HEK293 (cell line): ENCODE data around the gene ARHGEF12.

Source experiments
- CTCF ChIA-PET: fragments of 350-600 bp; formaldehyde crosslinking; extraction: SDS; loops from one replicate; lab custom pipeline; 2021; ENCODE audit warnings: antibody characterized with exemption; lab: Yijun Ruan, JAX
- POLR2A ChIA-PET: fragments of 300-600 bp; formaldehyde crosslinking; extraction: SDS; loops from one replicate; lab custom pipeline; 2020; ENCODE audit warnings: antibody characterized with exemption, inconsistent platforms; lab: Yijun Ruan, JAX
- H3K27ac ChIP-seq: fragments of 200-500 bp; sonication (Bioruptor generic); 2 replicates; pipeline ENCODE4 v1.5.1; 2014; ENCODE audit warnings: low read depth, low read length, control low read depth, inconsistent platforms; ENCODE audit errors: extremely low read depth
- H3K36me3 ChIP-seq, 2 experiments: fragments of 200-500 bp in 1 of 2; sonication (Bioruptor generic) in 1 of 2; 1 replicate in 1 of 2; 2 replicates in 1 of 2; pipeline ENCODE4 v1.5.1; 2014 to 2017; ENCODE audit warnings: inconsistent platforms in 2 of 2, low read length in 2 of 2; ENCODE audit not compliant: control insufficient read depth in 2 of 2, insufficient read depth in 1 of 2
- H3K4me1 ChIP-seq: fragments of 200-500 bp; sonication (Bioruptor generic); 2 replicates; pipeline ENCODE4 v1.5.1; 2014; ENCODE audit warnings: mild to moderate bottlenecking, low read length, inconsistent platforms; ENCODE audit not compliant: control insufficient read depth, insufficient read depth
- H3K4me3 ChIP-seq: 2 replicates; pipeline ENCODE4 v1.5.1; 2011; ENCODE audit warnings: low read depth, mild to moderate bottlenecking, control low read depth, low read length, moderate library complexity
- H3K9me3 ChIP-seq: fragments of 200-500 bp; sonication (Bioruptor generic); 2 replicates; pipeline ENCODE4 v1.5.1; 2014; ENCODE audit warnings: low read depth, low read length, inconsistent platforms; ENCODE audit not compliant: control insufficient read depth, insufficient read depth
- GFI1B ChIP-seq: fragments of 450-650 bp; formaldehyde crosslinking; IDR thresholded peaks from 2 replicates; pipeline ENCODE4 v1.5.1; 2016; ENCODE audit warnings: missing biosample characterization, missing genetic modification characterization
- GLIS1 ChIP-seq: fragments of 450-650 bp; formaldehyde crosslinking; IDR thresholded peaks from 2 replicates; pipeline ENCODE4 v1.5.1; 2016; ENCODE audit warnings: missing biosample characterization, missing genetic modification characterization
- KLF7 ChIP-seq: fragments of 450-650 bp; formaldehyde crosslinking; IDR thresholded peaks from 2 replicates; pipeline ENCODE4 v1.5.1; 2016; ENCODE audit warnings: missing biosample characterization, missing genetic modification characterization, borderline replicate concordance
- OVOL3 ChIP-seq: fragments of 450-650 bp; formaldehyde crosslinking; IDR thresholded peaks from 2 replicates; pipeline ENCODE4 v1.5.1; 2016; ENCODE audit warnings: missing biosample characterization, missing genetic modification characterization
- PRDM1 ChIP-seq: fragments of 450-650 bp; formaldehyde crosslinking; IDR thresholded peaks from 2 replicates; pipeline ENCODE4; 2016; ENCODE audit warnings: missing biosample characterization, missing genetic modification characterization
- PRDM10 ChIP-seq: fragments of 450-650 bp; formaldehyde crosslinking; IDR thresholded peaks from 2 replicates; pipeline ENCODE4 v1.5.1; 2016; ENCODE audit warnings: missing biosample characterization, missing genetic modification characterization
- SCRT1 ChIP-seq: fragments of 450-650 bp; formaldehyde crosslinking; IDR thresholded peaks from 2 replicates; pipeline ENCODE4 v1.5.1; 2016; ENCODE audit warnings: missing biosample characterization, missing genetic modification characterization, borderline replicate concordance
- WT1 ChIP-seq: fragments of 450-650 bp; formaldehyde crosslinking; IDR thresholded peaks from 2 replicates; pipeline ENCODE4 v1.5.1; 2016; ENCODE audit warnings: missing biosample characterization, missing genetic modification characterization
- YY1 ChIP-seq: fragments of 450-650 bp; formaldehyde crosslinking; IDR thresholded peaks from 2 replicates; pipeline ENCODE4 v1.5.1; 2018; ENCODE audit warnings: missing biosample characterization, missing genetic modification characterization
- ZBTB7A ChIP-seq: fragments of 450-650 bp; formaldehyde crosslinking; IDR thresholded peaks from 2 replicates; pipeline ENCODE4 v1.5.1; 2016; ENCODE audit warnings: low read depth, missing biosample characterization, missing genetic modification characterization
- ZFHX2 ChIP-seq: fragments of 450-650 bp; formaldehyde crosslinking; conservative IDR thresholded peaks from 2 replicates; pipeline ENCODE4 v1.5.1; 2016; ENCODE audit warnings: missing biosample characterization, missing genetic modification characterization
- ZFP3 ChIP-seq: fragments of 450-650 bp; formaldehyde crosslinking; IDR thresholded peaks from 2 replicates; pipeline ENCODE4 v1.5.1; 2016; ENCODE audit warnings: low read depth, missing biosample characterization, missing genetic modification characterization
- ZNF133 ChIP-seq: fragments of 450-650 bp; formaldehyde crosslinking; IDR thresholded peaks from 2 replicates; pipeline ENCODE4 v1.5.1; 2016; ENCODE audit warnings: missing biosample characterization, missing genetic modification characterization
- ZNF174 ChIP-seq: fragments of 450-650 bp; formaldehyde crosslinking; IDR thresholded peaks from 2 replicates; pipeline ENCODE4 v1.5.0; 2017; ENCODE audit warnings: missing biosample characterization, mild to moderate bottlenecking, missing genetic modification characterization
- ZNF184 ChIP-seq: fragments of 450-650 bp; IDR thresholded peaks from 2 replicates; pipeline ENCODE4 v1.5.1; 2018; ENCODE audit warnings: missing biosample characterization, mild to moderate bottlenecking, missing genetic modification characterization
- ZNF223 ChIP-seq: fragments of 450-650 bp; formaldehyde crosslinking; IDR thresholded peaks from 2 replicates; pipeline ENCODE4 v1.5.1; 2016; ENCODE audit warnings: missing biosample characterization, missing genetic modification characterization
- ZNF266 ChIP-seq: fragments of 450-650 bp; formaldehyde crosslinking; IDR thresholded peaks from 2 replicates; pipeline ENCODE4 v1.5.1; 2016; ENCODE audit warnings: missing biosample characterization, missing genetic modification characterization, low read depth
- ZNF280C ChIP-seq: fragments of 450-650 bp; formaldehyde crosslinking; IDR thresholded peaks from 2 replicates; pipeline ENCODE4 v1.5.1; 2016; ENCODE audit warnings: missing biosample characterization, missing genetic modification characterization
- ZNF292 ChIP-seq: fragments of 450-650 bp; formaldehyde crosslinking; IDR thresholded peaks from 2 replicates; pipeline ENCODE4 v1.5.1; 2016; ENCODE audit warnings: low read depth, missing biosample characterization, missing genetic modification characterization, borderline replicate concordance
- ZNF350 ChIP-seq: fragments of 450-650 bp; formaldehyde crosslinking; IDR thresholded peaks from 2 replicates; pipeline ENCODE4 v1.5.0; 2017; ENCODE audit warnings: missing biosample characterization, mild to moderate bottlenecking, missing genetic modification characterization
- ZNF394 ChIP-seq: fragments of 450-650 bp; formaldehyde crosslinking; IDR thresholded peaks from 2 replicates; pipeline ENCODE4 v1.5.1; 2016; ENCODE audit warnings: missing biosample characterization, missing genetic modification characterization, mild to moderate bottlenecking, moderate library complexity, borderline replicate concordance
- ZNF398 ChIP-seq: fragments of 450-650 bp; formaldehyde crosslinking; IDR thresholded peaks from 2 replicates; pipeline ENCODE4 v1.5.1; 2017; ENCODE audit warnings: missing biosample characterization, missing genetic modification characterization
- ZNF513 ChIP-seq: fragments of 450-650 bp; IDR thresholded peaks from 2 replicates; pipeline ENCODE4 v1.5.1; 2018; ENCODE audit warnings: missing biosample characterization, missing genetic modification characterization
- ZNF555 ChIP-seq: fragments of 450-650 bp; formaldehyde crosslinking; conservative IDR thresholded peaks from 2 replicates; pipeline ENCODE4 v1.5.1; 2017; ENCODE audit warnings: missing biosample characterization, mild to moderate bottlenecking, missing genetic modification characterization, inconsistent platforms
- ZNF580 ChIP-seq: fragments of 450-650 bp; formaldehyde crosslinking; IDR thresholded peaks from 2 replicates; pipeline ENCODE4 v1.5.1; 2016; ENCODE audit warnings: missing biosample characterization, missing genetic modification characterization
- ZNF624 ChIP-seq: fragments of 450-650 bp; formaldehyde crosslinking; IDR thresholded peaks from 2 replicates; pipeline ENCODE4 v1.5.1; 2017; ENCODE audit warnings: missing biosample characterization, missing genetic modification characterization
- ZNF660 ChIP-seq: fragments of 450-650 bp; IDR thresholded peaks from 2 replicates; pipeline ENCODE4 v1.5.1; 2018; ENCODE audit warnings: missing biosample characterization, mild to moderate bottlenecking, missing genetic modification characterization
- ZNF747 ChIP-seq: fragments of 450-650 bp; formaldehyde crosslinking; IDR thresholded peaks from 2 replicates; pipeline ENCODE4 v1.5.1; 2016; ENCODE audit warnings: missing biosample characterization, missing genetic modification characterization

Gene ARHGEF12

GRCh38 chr11:120526241-120526640 is 190.0 kb downstream of the ARHGEF12 start:
- no peaks in the 10 kb centered on the region for H3K4me1 ChIP-seq
- no peaks in the 10 kb centered on the region for H3K9me3 ChIP-seq
- ChIA-PET POLR2A (interaction anchor here (0.6 kb wide), 1 partner anchor 21 kb away, joined by 4 read pairs; no protein-coding TSS in a partner anchor), CTCF (no interaction called here)
- H3K27ac ChIP-seq: no peak overlapping the region
- no peak for TF ChIP-seq ZNF280C (tag by site-specific recombination)
- TF ChIP-seq ZNF223 (tag by site-specific recombination): no peak
- no peak for TF ChIP-seq ZNF398 (tag by site-specific recombination)
- TF ChIP-seq SCRT1 (tag by site-specific recombination): no peak
- TF ChIP-seq ZNF513 (tag by site-specific recombination): no peak
- no peak for TF ChIP-seq WT1
- TF ChIP-seq ZNF624 (tag by site-specific recombination): no peak
- TF ChIP-seq ZFP3 (tag by site-specific recombination): no peak
- no peak for TF ChIP-seq ZNF174 (tag by site-specific recombination)
- TF ChIP-seq PRDM10 (tag by site-specific recombination): no peak
- TF ChIP-seq YY1 (tag by site-specific recombination): no peak
- no peak for TF ChIP-seq GFI1B (tag by site-specific recombination)
- TF ChIP-seq ZNF292: no peak
- TF ChIP-seq ZNF350 (tag by site-specific recombination): no peak
- TF ChIP-seq ZNF555 (tag by site-specific recombination): no peak
- H3K4me3 ChIP-seq: no peak overlapping the region
- no peaks in the 10 kb centered on the region for H3K36me3 ChIP-seq

- H3K36me3 ChIP-seq: no peaks in the 10 kb centered on the region
- ChIA-PET POLR2A (no interaction called here), CTCF (no interaction called here)
- H3K4me3 ChIP-seq: no peak overlapping the region
- no peak overlapping the region for H3K27ac ChIP-seq
- H3K4me1 ChIP-seq: no peaks in the 10 kb centered on the region
- H3K9me3 ChIP-seq: no peaks in the 10 kb centered on the region
- TF ChIP-seq ZBTB7A (tag by site-specific recombination): no peak
- no peak for TF ChIP-seq ZNF394
- no peak for TF ChIP-seq ZNF133
- TF ChIP-seq GLIS1 (tag by site-specific recombination): no peak
- TF ChIP-seq ZNF266 (tag by site-specific recombination): no peak
- TF ChIP-seq ZNF660 (tag by site-specific recombination): no peak
- no peak for TF ChIP-seq ZNF580
- TF ChIP-seq PRDM1 (tag by site-specific recombination): no peak
- TF ChIP-seq KLF7 (tag by site-specific recombination): no peak
- no peak for TF ChIP-seq ZNF184 (tag by site-specific recombination)
- TF ChIP-seq ZFHX2 (tag by site-specific recombination): no peak
- no peak for TF ChIP-seq ZNF747 (tag by site-specific recombination)
- no peak for TF ChIP-seq OVOL3 (tag by site-specific recombination)
Observed at GRCh38 chr11:120527111-120527761, 191.0 kb downstream of the ARHGEF12 start.
